Gastroesophageal sphincter (tissue), 3 donors: ENCODE results near the gene ZBTB25.

Source experiments
- CTCF ChIP-seq, 4 experiments: fragments of 200-600 bp in 2 of 4; fragments of 450-650 bp in 2 of 4; sonication (generic) in 1 of 4; IDR thresholded peaks; one replicate each; pipeline ENCODE4 v1.5.1; 2017 to 2019; ENCODE audit warnings: antibody characterized with exemption in 4 of 4, mild to moderate bottlenecking in 2 of 4, moderate library complexity in 2 of 4
- POLR2A ChIP-seq, 2 donors: fragments of 450-650 bp; IDR thresholded peaks; one replicate each; pipeline ENCODE4 v1.6.1; 2017; ENCODE audit warnings: antibody characterized with exemption in 2 of 2, mild to moderate bottlenecking in 2 of 2, moderate library complexity in 1 of 2
- POLR2AphosphoS5 ChIP-seq: sonication (generic); formaldehyde crosslinking; IDR thresholded peaks from one replicate; pipeline ENCODE4 v1.6.1; 2017; ENCODE audit warnings: antibody characterized with exemption

- no peak for TF ChIP-seq POLR2AphosphoS5
- no peak for TF ChIP-seq CTCF (IDR thresholded peaks at IDR 0.05)
- no peak for TF ChIP-seq POLR2A (IDR thresholded peaks at IDR 0.05)
These were observed 39.0 kb downstream of the ZBTB25 start for GRCh38 chr14:64464651-64465050.
